A673 (cell line): ENCODE data around the gene LONRF3. TPM values are rescaled to one million over a fixed set of nuclear protein-coding genes. Genes with fewer than 3 reads are reported as not detected.

Source experiments
- BruUV-seq: library from RNA; stranded (reverse); fragments of 400-500 nt; replicated peaks from 2 replicates; lab custom pipeline; 2021; lab: Mats Ljungman, UMichigan
- CTCF ChIA-PET: fragments of 300-600 bp; sonication (Branson Sonifier 250); formaldehyde crosslinking; loops from one replicate; lab custom pipeline; 2022; ENCODE audit warnings: antibody characterized with exemption; lab: Charles Lee
- POLR2A ChIA-PET: fragments of 300-600 bp; sonication (Branson Sonifier 250); formaldehyde crosslinking; loops from one replicate; lab custom pipeline; 2022; ENCODE audit warnings: antibody characterized with exemption; ENCODE audit not compliant: low non-redundant PET; lab: Charles Lee
- DNase-seq: peaks from one replicate; pipeline ENCODE4 v3.0.0-alpha.2; 2015; ENCODE audit warnings: low spot score
- H3K27ac ChIP-seq: fragments of 200-600 bp; sonication (generic); 2 replicates; pipeline ENCODE4 v1.5.1; 2016; ENCODE audit warnings: mixed run types, low read depth, mild to moderate bottlenecking, mixed read lengths, antibody characterized with exemption, low read length; ENCODE audit not compliant: poor library complexity, severe bottlenecking
- H3K27me3 ChIP-seq: fragments of 200-600 bp; sonication (generic); replicated peaks from 2 replicates; pipeline ENCODE4 v1.6.1; 2017; ENCODE audit warnings: mixed run types, low read depth, mild to moderate bottlenecking, mixed read lengths, antibody characterized with exemption, low read length; ENCODE audit not compliant: insufficient read depth, poor library complexity
- H3K36me3 ChIP-seq: fragments of 200-600 bp; sonication (generic); 2 replicates; pipeline ENCODE4 v1.6.1; 2016; ENCODE audit warnings: mixed run types, mild to moderate bottlenecking, mixed read lengths, antibody characterized with exemption, low read length; ENCODE audit not compliant: insufficient read depth, poor library complexity, severe bottlenecking
- H3K4me1 ChIP-seq: fragments of 200-600 bp; sonication (generic); 2 replicates; pipeline ENCODE4 v1.6.1; 2017; ENCODE audit warnings: mixed run types, mild to moderate bottlenecking, mixed read lengths, antibody characterized with exemption, low read length; ENCODE audit not compliant: insufficient read depth, poor library complexity, severe bottlenecking
- H3K4me3 ChIP-seq: fragments of 200-600 bp; sonication (generic); 2 replicates; pipeline ENCODE4 v1.5.1; 2016; ENCODE audit warnings: low read depth, mixed run types, mild to moderate bottlenecking, mixed read lengths, low read length; ENCODE audit not compliant: poor library complexity, severe bottlenecking
- H3K9me3 ChIP-seq: fragments of 200-600 bp; sonication (generic); 2 replicates; pipeline ENCODE4 v1.6.1; 2016; ENCODE audit warnings: mixed run types, low read depth, mild to moderate bottlenecking, mixed read lengths, antibody characterized with exemption, low read length; ENCODE audit not compliant: poor library complexity, severe bottlenecking
- EZH2 ChIP-seq: fragments of 200-600 bp; sonication (generic); IDR thresholded peaks from 2 replicates; pipeline ENCODE4 v1.6.1; 2017; ENCODE audit warnings: borderline replicate concordance, low read depth, mild to moderate bottlenecking, mixed read lengths, antibody characterized with exemption, low read length; ENCODE audit not compliant: poor library complexity, severe bottlenecking
- intact Hi-C: fragments of 100-400 bp; cut with micrococcal nuclease; formaldehyde crosslinking; loops from one replicate; pipeline ENCODE4 v1.10.0; 2022; ENCODE audit not compliant: unreplicated experiment
- total RNA-seq: library from RNA; stranded (reverse); gene quantifications from 2 replicates; pipeline ENCODE4 v1.2.3, GENCODE V29; 2021
- TF ChIP-seq, protein P1 (sequence below): fragments of 300-800, 200-600 bp; sonication (generic); conservative IDR thresholded peaks from 2 replicates; pipeline ENCODE4 v1.5.1; 2017; ENCODE audit warnings: low read depth, mild to moderate bottlenecking, antibody characterized with exemption, low read length, moderate library complexity, mixed read lengths

The LONRF3 gene
- total RNA-seq, 1 experiment from 2014 or later, result 0.11 TPM

GRCh38 chrX:119041175-119041574 is 66.8 kb downstream of the LONRF3 start:
- Histone ChIP-seq H3K9me3 (no peaks in the 10 kb centered on the region), H3K27ac (no peak overlapping the region), H3K4me1 (no peaks in the 10 kb centered on the region), H3K36me3 (no peaks in the 10 kb centered on the region), H3K4me3 (no peak overlapping the region), H3K27me3 (no peaks in the 10 kb centered on the region)
- POLR2A ChIA-PET, result no interaction called here
- intact Hi-C loops, result no loop called here
- CTCF ChIA-PET, result no interaction called here
- no TSS peak for BruUV-seq
- TF ChIP-seq EZH2, result no peak
- TF ChIP-seq, protein P1, sequence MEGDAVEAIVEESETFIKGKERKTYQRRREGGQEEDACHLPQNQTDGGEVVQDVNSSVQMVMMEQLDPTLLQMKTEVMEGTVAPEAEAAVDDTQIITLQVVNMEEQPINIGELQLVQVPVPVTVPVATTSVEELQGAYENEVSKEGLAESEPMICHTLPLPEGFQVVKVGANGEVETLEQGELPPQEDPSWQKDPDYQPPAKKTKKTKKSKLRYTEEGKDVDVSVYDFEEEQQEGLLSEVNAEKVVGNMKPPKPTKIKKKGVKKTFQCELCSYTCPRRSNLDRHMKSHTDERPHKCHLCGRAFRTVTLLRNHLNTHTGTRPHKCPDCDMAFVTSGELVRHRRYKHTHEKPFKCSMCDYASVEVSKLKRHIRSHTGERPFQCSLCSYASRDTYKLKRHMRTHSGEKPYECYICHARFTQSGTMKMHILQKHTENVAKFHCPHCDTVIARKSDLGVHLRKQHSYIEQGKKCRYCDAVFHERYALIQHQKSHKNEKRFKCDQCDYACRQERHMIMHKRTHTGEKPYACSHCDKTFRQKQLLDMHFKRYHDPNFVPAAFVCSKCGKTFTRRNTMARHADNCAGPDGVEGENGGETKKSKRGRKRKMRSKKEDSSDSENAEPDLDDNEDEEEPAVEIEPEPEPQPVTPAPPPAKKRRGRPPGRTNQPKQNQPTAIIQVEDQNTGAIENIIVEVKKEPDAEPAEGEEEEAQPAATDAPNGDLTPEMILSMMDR, result no peak
- no peak for DNase-seq

GRCh38 chrX:119042040-119042439 is 67.6 kb downstream of the LONRF3 start:
- intact Hi-C loops, result no loop called here
- no peak for DNase-seq
- H3K9me3 ChIP-seq, result no peaks in the 10 kb centered on the region
- no TSS peak for BruUV-seq
- H3K36me3 ChIP-seq, result no peaks in the 10 kb centered on the region
- H3K27ac ChIP-seq, result no peak overlapping the region
- H3K4me3 ChIP-seq, result no peak overlapping the region
- H3K27me3 ChIP-seq, result no peaks in the 10 kb centered on the region
- no peaks in the 10 kb centered on the region for H3K4me1 ChIP-seq
- TF ChIP-seq EZH2, result no peak
- TF ChIP-seq, protein P1, result no peak
- CTCF ChIA-PET, result no interaction called here
- POLR2A ChIA-PET, result no interaction called here

DNA sequence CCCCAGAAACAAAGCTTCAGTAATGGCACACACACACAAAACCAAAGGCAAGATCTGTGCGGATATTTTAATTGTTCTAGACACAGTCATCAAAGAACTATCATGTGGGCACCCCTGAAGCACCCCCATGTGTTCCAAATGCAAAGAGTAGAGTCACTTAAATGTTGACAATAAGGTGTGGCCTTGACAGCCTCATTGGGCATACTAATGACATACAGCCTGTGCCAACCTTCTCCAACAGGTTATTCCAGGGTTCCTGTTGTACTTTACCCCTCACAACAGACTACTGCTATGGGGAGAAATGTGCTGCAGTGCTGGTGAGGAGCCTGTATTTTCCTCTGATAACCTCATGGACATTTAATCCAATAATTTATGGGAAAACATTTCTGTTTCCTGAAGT is 68.6 kb downstream of the LONRF3 start:
- H3K36me3 ChIP-seq, result no peaks in the 10 kb centered on the region
- H3K4me3 ChIP-seq, result no peak overlapping the region
- intact Hi-C loops, result no loop called here
- CTCF ChIA-PET, result no interaction called here
- no peaks in the 10 kb centered on the region for H3K9me3 ChIP-seq
- H3K27ac ChIP-seq, result no peak overlapping the region
- H3K4me1 ChIP-seq, result no peaks in the 10 kb centered on the region
- POLR2A ChIA-PET, result no interaction called here
- TF ChIP-seq, protein P1, result no peak
- no peak for TF ChIP-seq EZH2
- no peak for DNase-seq
- no peaks in the 10 kb centered on the region for H3K27me3 ChIP-seq
- BruUV-seq, result no TSS peak
